Prostate gland (tissue), 2 donors: Measurements from ENCODE around the gene PAIP2B.

ENCODE experiments used
- POLR2A ChIP-seq: fragments of 450-650 bp; IDR thresholded peaks from one replicate; pipeline ENCODE4 v1.6.1; 2016; ENCODE audit warnings: antibody characterized with exemption, mild to moderate bottlenecking
- POLR2AphosphoS5 ChIP-seq: sonication (generic); formaldehyde crosslinking; IDR thresholded peaks from one replicate; pipeline ENCODE4 v1.6.1; 2017; ENCODE audit warnings: antibody characterized with exemption
- TF ChIP-seq, protein P1 (sequence below), 4 experiments: fragments of 200-600 bp in 2 of 4; fragments of 450-650 bp in 2 of 4; sonication (generic) in 2 of 4; IDR thresholded peaks; 1 replicate in 3 of 4; 2 replicates in 1 of 4; pipeline ENCODE4 v1.5.1; 2016 to 2019; ENCODE audit warnings: antibody characterized with exemption in 4 of 4, mild to moderate bottlenecking in 2 of 4, moderate library complexity in 2 of 4

GRCh38 chr2:71166812-71167211 lies 60.1 kb downstream of the PAIP2B start:
- TF ChIP-seq, protein P1, sequence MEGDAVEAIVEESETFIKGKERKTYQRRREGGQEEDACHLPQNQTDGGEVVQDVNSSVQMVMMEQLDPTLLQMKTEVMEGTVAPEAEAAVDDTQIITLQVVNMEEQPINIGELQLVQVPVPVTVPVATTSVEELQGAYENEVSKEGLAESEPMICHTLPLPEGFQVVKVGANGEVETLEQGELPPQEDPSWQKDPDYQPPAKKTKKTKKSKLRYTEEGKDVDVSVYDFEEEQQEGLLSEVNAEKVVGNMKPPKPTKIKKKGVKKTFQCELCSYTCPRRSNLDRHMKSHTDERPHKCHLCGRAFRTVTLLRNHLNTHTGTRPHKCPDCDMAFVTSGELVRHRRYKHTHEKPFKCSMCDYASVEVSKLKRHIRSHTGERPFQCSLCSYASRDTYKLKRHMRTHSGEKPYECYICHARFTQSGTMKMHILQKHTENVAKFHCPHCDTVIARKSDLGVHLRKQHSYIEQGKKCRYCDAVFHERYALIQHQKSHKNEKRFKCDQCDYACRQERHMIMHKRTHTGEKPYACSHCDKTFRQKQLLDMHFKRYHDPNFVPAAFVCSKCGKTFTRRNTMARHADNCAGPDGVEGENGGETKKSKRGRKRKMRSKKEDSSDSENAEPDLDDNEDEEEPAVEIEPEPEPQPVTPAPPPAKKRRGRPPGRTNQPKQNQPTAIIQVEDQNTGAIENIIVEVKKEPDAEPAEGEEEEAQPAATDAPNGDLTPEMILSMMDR (IDR thresholded peaks at IDR 0.05) = no peak
- no peak for TF ChIP-seq POLR2A
- no peak for TF ChIP-seq POLR2AphosphoS5
